SU-DHL-6 (cell line): ENCODE data around the gene CHRM2.

Source experiments
- H2AFZ ChIP-seq: fragments of 200-600 bp; sonication (generic); 2 replicates; pipeline ENCODE4 v1.6.1; 2014; ENCODE audit warnings: low read depth, mild to moderate bottlenecking, moderate library complexity, mixed read lengths, antibody characterized with exemption, low read length; ENCODE audit not compliant: severe bottlenecking
- H3F3A ChIP-seq: fragments of 200-600 bp; shearing (Covaris generic); 2 replicates; pipeline ENCODE4 v1.6.0; 2016; ENCODE audit warnings: antibody characterized with exemption, mild to moderate bottlenecking; ENCODE audit not compliant: insufficient read depth
- H3K27ac ChIP-seq: fragments of 200-600 bp; sonication (generic); 2 replicates; pipeline ENCODE4 v1.5.1; 2016; ENCODE audit warnings: low read depth, mild to moderate bottlenecking, low read length, moderate library complexity, mixed read lengths
- H3K27me3 ChIP-seq: fragments of 200-600 bp; sonication (generic), shearing (Covaris generic); 2 replicates; pipeline ENCODE4 v1.6.0; 2014; ENCODE audit warnings: mild to moderate bottlenecking, low read length
- H3K36me3 ChIP-seq: fragments of 200-600 bp; sonication (generic); 2 replicates; pipeline ENCODE4 v1.6.1; 2014; ENCODE audit warnings: mild to moderate bottlenecking, low read length, mixed read lengths
- H3K4me2 ChIP-seq: fragments of 300-600, 200-600 bp; shearing (Covaris generic), sonication (generic); 2 replicates; pipeline ENCODE4 v1.6.0; 2014; ENCODE audit warnings: low read length, low read depth, mild to moderate bottlenecking; ENCODE audit not compliant: poor library complexity, severe bottlenecking
- H3K4me3 ChIP-seq: fragments of 200-600 bp; sonication (generic); 2 replicates; pipeline ENCODE4 v1.5.1; 2014; ENCODE audit warnings: antibody characterized with exemption, low read length, mild to moderate bottlenecking, mixed read lengths; ENCODE audit not compliant: insufficient read depth, poor library complexity, severe bottlenecking
- H3K79me2 ChIP-seq: fragments of 200-600 bp; sonication (generic); 2 replicates; pipeline ENCODE4 v1.6.1; 2014; ENCODE audit warnings: mild to moderate bottlenecking, low read length, moderate library complexity; ENCODE audit not compliant: insufficient read depth
- H3K9ac ChIP-seq: fragments of 200-600 bp; sonication (generic); 2 replicates; pipeline ENCODE4 v1.7.0; 2014; ENCODE audit warnings: mild to moderate bottlenecking, low read length
- H3K9me2 ChIP-seq: fragments of 200-600 bp; sonication (generic); replicated peaks from 2 replicates; pipeline ENCODE4 v1.6.1; 2014; ENCODE audit warnings: low read length; ENCODE audit not compliant: insufficient read depth
- H3K9me3 ChIP-seq: fragments of 200-600 bp; sonication (generic); 2 replicates; pipeline ENCODE4 v1.6.1; 2014; ENCODE audit warnings: low read length, mixed read lengths; ENCODE audit not compliant: insufficient read depth
- H4K20me1 ChIP-seq: fragments of 200-600 bp; sonication (generic); 2 replicates; pipeline ENCODE4 v1.6.1; 2014; ENCODE audit warnings: low read depth, mild to moderate bottlenecking, antibody characterized with exemption, low read length, moderate library complexity, mixed read lengths
- CTCF ChIP-seq: fragments of 200-600 bp; sonication (generic); IDR thresholded peaks from one replicate; pipeline ENCODE4 v1.5.1; 2017; ENCODE audit warnings: antibody characterized with exemption, mild to moderate bottlenecking, low read length, moderate library complexity; ENCODE audit not compliant: insufficient read depth, poor library complexity, severe bottlenecking
- EZH2phosphoT487 ChIP-seq: fragments of 200-600 bp; sonication (generic), shearing (Covaris generic); conservative IDR thresholded peaks from 2 replicates; pipeline ENCODE4 v1.6.1; 2018; ENCODE audit warnings: mild to moderate bottlenecking, antibody characterized with exemption, low read length, moderate library complexity, mixed read lengths

CHRM2 gene

GRCh38 chr7:136950331-136950730 lies 81.9 kb downstream of the CHRM2 start:
- Histone ChIP-seq H4K20me1 (no peaks in the 10 kb centered on the region), H3K9me3 (no peaks in the 10 kb centered on the region), H3K27ac (no peak overlapping the region), H3K9me2 (no peaks in the 10 kb centered on the region), H3K36me3 (no peaks in the 10 kb centered on the region), H3K4me3 (no peak overlapping the region), H3K79me2 (no peaks in the 10 kb centered on the region), H3K4me2 (no peak overlapping the region), H2AFZ (no peak overlapping the region), H3F3A (no peaks in the 10 kb centered on the region), H3K27me3 (no peaks in the 10 kb centered on the region), H3K9ac (no peak overlapping the region)
- TF ChIP-seq EZH2phosphoT487: no peak
- TF ChIP-seq CTCF: no peak

- Histone ChIP-seq H3F3A (no peaks in the 10 kb centered on the region), H3K36me3 (no peaks in the 10 kb centered on the region), H4K20me1 (no peaks in the 10 kb centered on the region), H3K9ac (no peak overlapping the region), H3K9me2 (no peaks in the 10 kb centered on the region), H2AFZ (no peak overlapping the region), H3K4me3 (no peak overlapping the region), H3K79me2 (no peaks in the 10 kb centered on the region), H3K9me3 (no peaks in the 10 kb centered on the region), H3K27ac (no peak overlapping the region), H3K27me3 (no peaks in the 10 kb centered on the region), H3K4me2 (no peak overlapping the region)
- TF ChIP-seq CTCF (no peak), EZH2phosphoT487 (no peak)
Measured at GRCh38 chr7:136953386-136953785, 84.9 kb downstream of the CHRM2 start.

- TF ChIP-seq CTCF (no peak), EZH2phosphoT487 (no peak)
- H3K9me2 ChIP-seq: no peaks in the 10 kb centered on the region
- no peak overlapping the region for H3K4me3 ChIP-seq
- no peaks in the 10 kb centered on the region for H3K79me2 ChIP-seq
- H3K9ac ChIP-seq: no peak overlapping the region
- no peak overlapping the region for H3K4me2 ChIP-seq
- H3K36me3 ChIP-seq: no peaks in the 10 kb centered on the region
- H3K27me3 ChIP-seq: no peaks in the 10 kb centered on the region
- H3F3A ChIP-seq: no peaks in the 10 kb centered on the region
- no peak overlapping the region for H3K27ac ChIP-seq
- H3K9me3 ChIP-seq: no peaks in the 10 kb centered on the region
- H4K20me1 ChIP-seq: no peaks in the 10 kb centered on the region
- H2AFZ ChIP-seq: no peak overlapping the region
Measured at GRCh38 chr7:136956232-136956631, 87.8 kb downstream of the CHRM2 start.
